Sigmoid colon (tissue), 7 donors: ENCODE results near the gene IGF2BP3. TPM values are rescaled to one million over a fixed set of nuclear protein-coding genes. Genes with fewer than 3 reads are reported as not detected.

Experiments used
- DNase-seq: peaks from one replicate; pipeline ENCODE4 v3.0.0-alpha.2; 2019
- H3K27ac ChIP-seq, 4 donors: fragments of 200-600 bp; sonication (generic); one replicate each; pipeline ENCODE4 v1.5.1; 2016 to 2019; ENCODE audit warnings: mild to moderate bottlenecking in 1 of 4
- H3K27me3 ChIP-seq, 3 donors: fragments of 200-600 bp; sonication (generic); one replicate each; pipeline ENCODE4 v1.5.1; 2019; ENCODE audit warnings: mild to moderate bottlenecking in 1 of 3
- H3K36me3 ChIP-seq, 4 donors: fragments of 200-600 bp; sonication (generic); one replicate each; pipeline ENCODE4 v1.5.1; 2016 to 2019
- H3K4me1 ChIP-seq, 4 donors: fragments of 200-600 bp; sonication (generic); one replicate each; pipeline ENCODE4 v1.5.1; 2017 to 2019
- H3K4me3 ChIP-seq, 4 donors: fragments of 200-600 bp; sonication (generic); one replicate each; pipeline ENCODE4 v1.5.1; 2017 to 2019; ENCODE audit warnings: mild to moderate bottlenecking in 2 of 4, moderate library complexity in 1 of 4
- H3K9me3 ChIP-seq, 4 donors: fragments of 200-600 bp in 3 of 4; sonication (generic) in 3 of 4; one replicate each; pipeline versions ENCODE4 v1.5.1 to v1.6.1; 2013 to 2019
- EP300 ChIP-seq, 4 donors: sonication (generic); formaldehyde crosslinking; IDR thresholded peaks; one replicate each; pipeline ENCODE4 v1.6.1; 2017; ENCODE audit warnings: antibody characterized with exemption in 4 of 4
- POLR2A ChIP-seq, 2 donors: fragments of 450-650 bp; IDR thresholded peaks; one replicate each; pipeline ENCODE4 v1.6.1; 2016; ENCODE audit warnings: antibody characterized with exemption in 2 of 2, mild to moderate bottlenecking in 2 of 2, moderate library complexity in 2 of 2
- POLR2AphosphoS5 ChIP-seq, 4 donors: sonication (generic); formaldehyde crosslinking; IDR thresholded peaks; one replicate each; pipeline ENCODE4 v1.6.1; 2017; ENCODE audit warnings: antibody characterized with exemption in 4 of 4
- WGBS, 2 donors: extraction: QIAGEN DNeasy Blood & Tissue Kit; methylation state at CpG; one replicate each; pipeline ENCODE4 v1.1.7; 2013; 5-methylcytosine and 5-hydroxymethylcytosine counted together
- intact Hi-C: fragments of 100-400 bp; cut with DNase I; formaldehyde crosslinking; loops from one replicate; pipeline ENCODE4 v1.15.1; 2023
- polyA plus RNA-seq, 3 donors: library from polyadenylated mRNA; stranded (reverse); fragments of 200-250 nt; gene quantifications; one replicate each; pipeline ENCODE4 v1.2.3, GENCODE V29; 2013
- total RNA-seq, 4 donors: library from RNA; depleted of rRNA; stranded (reverse); fragments of >200 nt; gene quantifications; one replicate each; pipeline ENCODE4 v1.1.0, GENCODE V29; 2016
- TF ChIP-seq, protein P1 (sequence below), 4 experiments: fragments of 450-650 bp in 3 of 4; fragments of 200-600 bp in 1 of 4; IDR thresholded peaks; one replicate each; pipeline ENCODE4 v1.5.1; 2016 to 2019; ENCODE audit warnings: antibody characterized with exemption in 4 of 4, mild to moderate bottlenecking in 3 of 4, moderate library complexity in 2 of 4
- donor health status: healthy with polysubstance abuse.
- donor health status: Bipolar disorder and iron deficiency.
- donor health status: healthy.

IGF2BP3 gene
- total and polyA plus RNA-seq, 7 donors, result under 0.01 to 1.9 (median 1.2) TPM; not detected in 2

DNA sequence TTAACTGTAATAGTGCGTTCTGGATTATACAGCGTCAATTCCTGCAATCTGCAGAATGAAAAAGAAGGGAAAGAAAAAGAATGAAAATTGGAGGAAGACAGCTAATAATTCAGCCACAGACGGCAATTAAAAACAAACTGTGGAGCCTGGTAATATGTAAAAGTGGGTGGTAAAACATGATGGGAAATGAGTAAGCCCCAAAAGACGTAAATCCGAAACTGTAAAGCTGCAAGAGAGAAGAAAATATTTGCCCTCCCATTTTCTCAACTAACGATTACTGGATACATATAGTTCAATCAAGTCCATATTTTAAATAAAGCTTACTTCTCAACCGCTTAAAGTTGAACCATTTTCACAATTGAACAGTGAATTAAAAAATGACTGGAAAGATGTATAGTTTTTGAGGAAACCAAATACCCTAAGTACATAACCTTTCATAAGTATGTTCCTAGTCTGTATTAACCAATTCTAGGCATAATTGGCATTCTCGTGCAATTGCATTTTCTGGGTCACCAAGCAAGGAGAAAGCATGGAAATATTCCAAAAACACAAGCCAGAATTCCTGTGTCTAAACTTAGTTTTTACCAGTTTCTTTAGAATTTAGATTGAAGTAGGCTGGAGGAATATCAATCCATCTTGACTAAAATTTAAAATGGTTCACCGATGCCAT, 126.3 kb downstream of the IGF2BP3 start:
- H3K4me1 ChIP-seq, result no peaks in the 10 kb centered on the region
- WGBS, 2 donors, result 94 to 95% methylated on average over 9 of the region's 9 CpGs
- TF ChIP-seq POLR2A (IDR thresholded peaks at IDR 0.05), result no peak
- no peak for TF ChIP-seq POLR2AphosphoS5 (IDR thresholded peaks at IDR 0.05)
- no peak for TF ChIP-seq EP300 (IDR thresholded peaks at IDR 0.05)
- TF ChIP-seq, protein P1, sequence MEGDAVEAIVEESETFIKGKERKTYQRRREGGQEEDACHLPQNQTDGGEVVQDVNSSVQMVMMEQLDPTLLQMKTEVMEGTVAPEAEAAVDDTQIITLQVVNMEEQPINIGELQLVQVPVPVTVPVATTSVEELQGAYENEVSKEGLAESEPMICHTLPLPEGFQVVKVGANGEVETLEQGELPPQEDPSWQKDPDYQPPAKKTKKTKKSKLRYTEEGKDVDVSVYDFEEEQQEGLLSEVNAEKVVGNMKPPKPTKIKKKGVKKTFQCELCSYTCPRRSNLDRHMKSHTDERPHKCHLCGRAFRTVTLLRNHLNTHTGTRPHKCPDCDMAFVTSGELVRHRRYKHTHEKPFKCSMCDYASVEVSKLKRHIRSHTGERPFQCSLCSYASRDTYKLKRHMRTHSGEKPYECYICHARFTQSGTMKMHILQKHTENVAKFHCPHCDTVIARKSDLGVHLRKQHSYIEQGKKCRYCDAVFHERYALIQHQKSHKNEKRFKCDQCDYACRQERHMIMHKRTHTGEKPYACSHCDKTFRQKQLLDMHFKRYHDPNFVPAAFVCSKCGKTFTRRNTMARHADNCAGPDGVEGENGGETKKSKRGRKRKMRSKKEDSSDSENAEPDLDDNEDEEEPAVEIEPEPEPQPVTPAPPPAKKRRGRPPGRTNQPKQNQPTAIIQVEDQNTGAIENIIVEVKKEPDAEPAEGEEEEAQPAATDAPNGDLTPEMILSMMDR (IDR thresholded peaks at IDR 0.05), result no peak
- no peak overlapping the region for H3K27ac ChIP-seq
- no peaks in the 10 kb centered on the region for H3K9me3 ChIP-seq
- no peak for DNase-seq
- intact Hi-C loops, result no loop called here
- H3K27me3 ChIP-seq, result no peaks in the 10 kb centered on the region
- H3K4me3 ChIP-seq, result no peak overlapping the region
- H3K36me3 ChIP-seq, result no peaks in the 10 kb centered on the region

DNA sequence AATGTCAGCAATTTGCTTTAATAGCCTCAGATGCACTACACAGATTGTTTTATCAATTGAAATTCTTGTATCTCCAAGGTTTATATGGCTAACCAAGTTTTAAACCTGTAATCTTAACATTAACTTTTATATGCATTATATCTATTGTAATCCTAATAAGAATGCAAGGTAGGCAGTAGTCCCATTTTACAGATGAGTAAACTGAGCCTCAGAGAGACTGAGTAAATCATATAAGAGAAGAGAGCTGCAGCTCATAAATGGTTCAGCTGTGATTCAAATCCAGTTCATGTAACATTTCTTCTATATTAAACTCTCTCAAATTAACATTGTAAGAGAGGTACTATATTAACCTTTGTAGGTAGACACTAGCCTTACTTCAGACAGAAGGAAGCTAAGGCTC, 127.2 kb downstream of the IGF2BP3 start:
- DNase-seq, result no peak
- Histone ChIP-seq H3K4me3 (no peak overlapping the region), H3K9me3 (no peaks in the 10 kb centered on the region), H3K36me3 (no peaks in the 10 kb centered on the region), H3K27ac (no peak overlapping the region), H3K4me1 (no peaks in the 10 kb centered on the region), H3K27me3 (no peaks in the 10 kb centered on the region)
- intact Hi-C loops, result no loop called here
- TF ChIP-seq, protein P1 (IDR thresholded peaks at IDR 0.05), result no peak
- TF ChIP-seq EP300 (IDR thresholded peaks at IDR 0.05) (no peak), POLR2A (IDR thresholded peaks at IDR 0.05) (no peak), POLR2AphosphoS5 (IDR thresholded peaks at IDR 0.05) (no peak)

DNA sequence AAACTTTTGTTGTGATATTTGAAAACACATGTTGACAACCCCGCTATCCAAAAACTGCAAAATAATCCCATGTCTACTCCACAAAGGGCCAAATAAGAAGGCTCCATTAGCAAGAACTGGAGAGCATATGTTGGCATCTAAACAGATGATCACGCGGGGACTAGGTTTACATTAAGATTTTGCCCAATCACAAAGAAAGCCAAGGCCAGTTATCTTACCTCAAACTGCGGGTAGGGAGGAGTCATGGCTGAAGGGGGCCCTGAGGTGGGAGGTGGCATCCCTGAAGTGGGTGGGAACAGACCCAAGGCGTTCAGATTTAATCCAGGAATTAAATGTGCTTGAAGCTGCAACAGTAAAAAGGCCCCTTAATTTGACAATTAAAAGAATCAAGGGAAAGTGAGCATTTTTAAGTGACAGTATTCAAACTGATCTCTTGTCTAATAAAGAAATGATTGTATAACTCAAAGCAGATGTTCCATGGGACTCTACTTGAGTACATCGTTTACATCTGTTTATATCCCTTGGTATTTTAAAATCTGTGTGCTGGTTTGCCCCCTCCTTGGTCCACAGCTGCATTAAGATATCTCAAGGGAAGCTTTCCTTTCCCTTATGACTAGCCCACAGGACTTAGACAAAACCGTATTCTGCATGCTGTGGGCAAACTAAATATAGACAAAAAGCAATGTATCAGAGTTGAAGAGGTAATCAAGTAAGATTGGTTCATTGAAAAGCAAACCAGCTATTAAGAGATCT, 128.3 kb downstream of the IGF2BP3 start:
- no peak for DNase-seq
- TF ChIP-seq, protein P1 (IDR thresholded peaks at IDR 0.05), result no peak
- TF ChIP-seq POLR2A (IDR thresholded peaks at IDR 0.05), result no peak
- no peak for TF ChIP-seq POLR2AphosphoS5 (IDR thresholded peaks at IDR 0.05)
- no peak for TF ChIP-seq EP300 (IDR thresholded peaks at IDR 0.05)
- intact Hi-C loops, result no loop called here
- WGBS, 2 donors, result 81 to 82% methylated on average over 7 of the region's 7 CpGs
- Histone ChIP-seq H3K36me3 (no peaks in the 10 kb centered on the region), H3K9me3 (peaks cover 0 to 5% (median 0%) of the 10 kb centered on the region in 4 donors), H3K27me3 (no peaks in the 10 kb centered on the region), H3K4me3 (no peak overlapping the region), H3K4me1 (no peaks in the 10 kb centered on the region), H3K27ac (no peak overlapping the region)

DNA sequence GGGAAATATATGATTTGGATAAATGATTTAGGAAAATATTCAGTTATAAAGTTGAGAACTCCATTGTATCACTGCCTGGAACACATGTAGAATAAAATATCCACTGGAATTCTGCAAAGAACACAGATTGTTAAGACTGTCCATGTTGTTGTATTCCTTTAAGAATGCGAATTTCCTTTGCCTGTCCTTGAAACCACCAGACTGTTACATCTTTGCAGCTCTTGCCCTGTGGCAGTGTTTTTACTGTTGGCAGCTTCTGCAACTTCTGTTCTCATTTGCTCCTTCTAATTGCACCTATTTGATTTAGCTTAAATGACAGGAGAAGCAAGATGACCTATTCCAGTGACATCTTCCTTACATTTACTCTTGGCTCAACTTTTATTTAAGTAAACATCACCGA, 131.4 kb downstream of the IGF2BP3 start:
- Histone ChIP-seq H3K27ac (no peak overlapping the region), H3K4me3 (no peak overlapping the region), H3K4me1 (peaks cover 0 to 7% (median 3%) of the 10 kb centered on the region in 4 donors), H3K27me3 (no peaks in the 10 kb centered on the region), H3K9me3 (peaks cover 0 to 5% (median 0%) of the 10 kb centered on the region in 4 donors), H3K36me3 (no peaks in the 10 kb centered on the region)
- WGBS, 2 donors, result 29 to 68% methylated on average over 2 of the region's 2 CpGs
- intact Hi-C loops, result no loop called here
- no peak for TF ChIP-seq POLR2A (IDR thresholded peaks at IDR 0.05)
- TF ChIP-seq, protein P1 (IDR thresholded peaks at IDR 0.05), result no peak
- no peak for TF ChIP-seq EP300 (IDR thresholded peaks at IDR 0.05)
- no peak for TF ChIP-seq POLR2AphosphoS5 (IDR thresholded peaks at IDR 0.05)
- DNase-seq, result no peak
